GM21825 (cell line): ENCODE data around the gene KYAT1.

Experiments used
- ATAC-seq: cut with Tn5 transposase; IDR thresholded peaks from one replicate; pipeline ENCODE4 v1.9.1; 2021; ENCODE audit warnings: mild to moderate bottlenecking, moderate library complexity; ENCODE audit not compliant: unreplicated experiment

The KYAT1 gene

DNA sequence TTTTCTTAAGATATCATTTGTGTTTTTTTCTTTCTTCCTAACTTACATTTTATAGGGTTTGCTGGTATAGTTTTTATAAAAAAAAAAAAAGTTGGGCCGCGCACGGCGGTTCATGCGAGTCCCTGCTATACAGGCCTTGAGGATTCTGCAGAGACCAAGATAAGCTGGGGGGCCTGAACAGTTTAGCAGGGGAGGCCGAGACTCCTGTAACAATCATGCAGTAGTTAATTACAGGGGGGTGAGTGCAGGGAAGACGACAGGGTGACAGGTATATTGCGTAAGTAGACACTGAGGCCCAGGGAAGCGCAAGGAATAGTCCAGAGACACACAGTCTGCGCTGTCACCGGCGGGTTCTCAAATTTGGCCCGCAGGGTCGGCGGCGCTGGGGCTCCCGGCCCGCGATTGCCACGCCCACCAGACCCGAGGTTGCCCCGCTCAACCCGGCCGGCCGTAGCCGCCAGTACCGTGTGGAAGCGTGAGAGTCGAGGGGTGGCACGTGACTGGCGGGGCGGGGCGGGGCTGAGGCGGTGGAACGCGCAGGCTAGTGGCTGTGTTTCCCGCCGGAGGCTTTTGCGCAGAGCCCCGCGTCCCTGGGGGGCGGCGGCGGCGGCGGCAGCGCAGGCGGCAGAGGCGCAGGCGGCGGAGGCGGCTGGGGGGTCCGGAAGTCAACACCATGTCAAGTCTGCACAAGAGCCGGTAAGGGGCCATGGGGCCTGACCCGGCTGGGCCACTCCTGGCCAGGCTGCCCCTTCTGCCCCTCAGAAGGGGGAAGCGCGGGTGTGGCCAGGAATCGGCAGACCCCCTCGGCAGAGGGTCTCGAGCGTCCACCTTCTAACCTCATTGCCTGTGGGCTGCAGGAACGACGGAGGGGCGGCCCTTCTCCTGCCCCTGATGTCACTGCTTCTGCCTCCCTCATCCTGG, 94.8 kb downstream of the KYAT1 start, which contains the start of gene TBC1D13:
TSS of gene TBC1D13 (plus strand) at position 573 of the 921 bp plus-strand sequence. CDS start at position 674, 101 bp downstream.
- ATAC-seq, result peak; percentile 92

DNA sequence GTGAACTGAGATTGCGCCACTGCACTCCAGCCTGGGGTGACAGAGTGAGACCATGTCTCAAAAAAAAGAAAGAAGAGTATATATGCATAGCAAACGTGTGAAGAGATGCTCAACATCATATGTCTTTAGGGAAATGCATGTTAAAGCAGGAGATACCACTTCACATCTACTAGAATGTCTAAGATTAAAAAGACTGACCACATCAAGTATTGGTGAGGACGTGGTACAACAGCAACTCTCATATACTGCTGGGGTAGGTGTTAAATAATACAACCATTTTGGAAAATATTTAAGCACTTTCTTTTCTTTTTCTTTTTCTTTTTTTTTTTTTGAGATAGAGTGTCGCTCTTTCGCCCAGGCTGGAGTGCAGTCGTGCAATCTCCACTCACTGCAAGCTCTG, 96.3 kb downstream of the KYAT1 start:
- ATAC-seq, result no peak
